H1 (cell line): ENCODE data around the gene ANXA2R. TPM values are rescaled to one million over a fixed set of nuclear protein-coding genes. Genes with fewer than 3 reads are reported as not detected.

Experiments
- CBX8 ChIP-seq: fragments of 300-800, 300-1000 bp; sonication (generic); IDR thresholded peaks from 2 replicates; pipeline ENCODE4 v1.7.1; 2016; ENCODE audit warnings: low read depth, low read length, borderline replicate concordance
- CREB1 ChIP-seq: IDR thresholded peaks from 2 replicates; pipeline ENCODE4 v1.6.1; 2012; ENCODE audit warnings: inconsistent platforms
- GTF2F1 ChIP-seq: IDR thresholded peaks from 2 replicates; pipeline ENCODE4 v1.6.1; 2012; ENCODE audit warnings: low read depth, low read length, improper control_type of control experiment, borderline replicate concordance
- HDAC6 ChIP-seq: IDR thresholded peaks from one replicate; pipeline ENCODE4 v1.7.1; 2012; ENCODE audit warnings: low read depth, mild to moderate bottlenecking, inconsistent platforms, low read length, moderate library complexity
- JUN ChIP-seq: IDR thresholded peaks from 2 replicates; pipeline ENCODE4 v1.6.1; 2011; ENCODE audit warnings: low read depth, mild to moderate bottlenecking, improper control_type of control experiment, low read length
- KDM1A ChIP-seq: fragments of 200-600, 300-600 bp; sonication (generic); IDR thresholded peaks from 2 replicates; pipeline ENCODE4 v1.7.1; 2016; ENCODE audit warnings: mild to moderate bottlenecking, low read length, borderline replicate concordance
- KDM4A ChIP-seq: IDR thresholded peaks from one replicate; pipeline ENCODE4 v1.7.1; 2012; ENCODE audit warnings: low read depth, mild to moderate bottlenecking, moderate library complexity, low read length, inconsistent platforms; ENCODE audit not compliant: severe bottlenecking
- KDM5A ChIP-seq: fragments of 200-600 bp; IDR thresholded peaks from 2 replicates; pipeline ENCODE4 v1.7.1; 2012; ENCODE audit warnings: mild to moderate bottlenecking, low read length, inconsistent platforms, mixed read lengths
- MAFK ChIP-seq: IDR thresholded peaks from 2 replicates; pipeline ENCODE4 v1.6.1; 2012; ENCODE audit warnings: low read depth, mild to moderate bottlenecking, improper control_type of control experiment, low read length
- POLR2A ChIP-seq, 2 experiments: IDR thresholded peaks; 1 replicate in 1 of 2; 2 replicates in 1 of 2; pipeline ENCODE4 v1.6.1; 2011; ENCODE audit warnings: low read depth in 2 of 2, low read length in 2 of 2, mild to moderate bottlenecking in 2 of 2; ENCODE audit errors: control extremely low read depth in 1 of 2
- POLR2AphosphoS5 ChIP-seq: IDR thresholded peaks from 2 replicates; pipeline ENCODE4 v1.6.1; 2011; ENCODE audit warnings: low read depth, low read length
- POU5F1 ChIP-seq: IDR thresholded peaks from 2 replicates; pipeline ENCODE4 v1.6.1; 2011; ENCODE audit warnings: low read depth, mild to moderate bottlenecking, low read length, moderate library complexity
- RAD21 ChIP-seq, 2 experiments: IDR thresholded peaks in 1 of 2; conservative IDR thresholded peaks in 1 of 2; 2 replicates each; pipeline ENCODE4 v1.6.1; 2011; ENCODE audit warnings: low read depth in 2 of 2, low read length in 2 of 2, improper control_type of control experiment in 1 of 2, inconsistent platforms in 1 of 2, mild to moderate bottlenecking in 1 of 2, moderate library complexity in 1 of 2
- RFX5 ChIP-seq: IDR thresholded peaks from 2 replicates; pipeline ENCODE4 v1.6.1; 2011; ENCODE audit warnings: low read depth, low read length, improper control_type of control experiment, borderline replicate concordance
- RNF2 ChIP-seq: fragments of 200-900, 300-1000 bp; sonication (generic); IDR thresholded peaks from 2 replicates; pipeline ENCODE4 v1.7.1; 2016; ENCODE audit warnings: borderline replicate concordance, low read depth, mild to moderate bottlenecking, antibody characterized with exemption, low read length; ENCODE audit not compliant: poor library complexity, severe bottlenecking; ENCODE audit errors: missing control alignments
- RXRA ChIP-seq: IDR thresholded peaks from 2 replicates; pipeline ENCODE4 v1.6.1; 2011; ENCODE audit warnings: low read depth, mild to moderate bottlenecking, low read length, moderate library complexity; ENCODE audit not compliant: insufficient read depth
- SIRT6 ChIP-seq: IDR thresholded peaks from one replicate; pipeline ENCODE4 v1.7.1; 2012; ENCODE audit warnings: low read length, inconsistent platforms
- SP1 ChIP-seq: IDR thresholded peaks from 2 replicates; pipeline ENCODE4 v1.6.1; 2011; ENCODE audit warnings: low read depth, low read length
- SUZ12 ChIP-seq: fragments of 200-600 bp; sonication (generic); IDR thresholded peaks from 2 replicates; pipeline ENCODE4 v1.6.1; 2012; ENCODE audit warnings: mild to moderate bottlenecking, inconsistent platforms, low read length, moderate library complexity, mixed read lengths
- TAF1 ChIP-seq: IDR thresholded peaks from 2 replicates; pipeline ENCODE4 v1.6.1; 2011; ENCODE audit warnings: mild to moderate bottlenecking, low read depth, low read length
- TCF12 ChIP-seq: IDR thresholded peaks from 2 replicates; pipeline ENCODE4 v1.6.1; 2011; ENCODE audit warnings: low read depth, mild to moderate bottlenecking, low read length
- ZNF274 ChIP-seq: IDR thresholded peaks from 2 replicates; pipeline ENCODE4 v1.7.0; 2012; ENCODE audit warnings: low read length, borderline replicate concordance; ENCODE audit errors: extremely low read depth
- polyA plus RNA-seq, 7 experiments: library from polyadenylated mRNA; depleted of rRNA in 3 of 7; stranded (reverse) in 5 of 7; unstranded in 2 of 7; fragments of >200 nt in 5 of 7; fragments of 200-250 nt in 2 of 7; gene quantifications; 1 replicate in 5 of 7; 2 replicates in 1 of 7; 4 replicates in 1 of 7; pipeline versions ENCODE4 v1.2.1 to v1.2.3, GENCODE V29; 2011 to 2013; ENCODE audit warnings: missing spikeins in 2 of 7, mixed read lengths in 2 of 7
- total RNA-seq: library from RNA; stranded (reverse); fragmentation: NEBNext Ultra II Directional; extraction: Animal tissue kit (Norgen Biotek cat#: 25700); gene quantifications from 2 replicates; pipeline ENCODE4 v1.2.1, GENCODE V29; 2021
- TF ChIP-seq, protein P1 (sequence below): IDR thresholded peaks from 2 replicates; pipeline ENCODE4 v1.6.1; 2012; ENCODE audit warnings: inconsistent platforms
- TF ChIP-seq, protein P2 (sequence below): IDR thresholded peaks from 2 replicates; pipeline ENCODE4 v1.6.1; 2011; ENCODE audit warnings: low read depth, mild to moderate bottlenecking, low read length; ENCODE audit not compliant: insufficient read depth

Gene ANXA2R
- total and polyA plus RNA-seq, 2 of the 8 experiments (the other 6 are each of a cell fraction or from before 2014, with no cell fraction given): 0.08 to 0.17 TPM

DNA sequence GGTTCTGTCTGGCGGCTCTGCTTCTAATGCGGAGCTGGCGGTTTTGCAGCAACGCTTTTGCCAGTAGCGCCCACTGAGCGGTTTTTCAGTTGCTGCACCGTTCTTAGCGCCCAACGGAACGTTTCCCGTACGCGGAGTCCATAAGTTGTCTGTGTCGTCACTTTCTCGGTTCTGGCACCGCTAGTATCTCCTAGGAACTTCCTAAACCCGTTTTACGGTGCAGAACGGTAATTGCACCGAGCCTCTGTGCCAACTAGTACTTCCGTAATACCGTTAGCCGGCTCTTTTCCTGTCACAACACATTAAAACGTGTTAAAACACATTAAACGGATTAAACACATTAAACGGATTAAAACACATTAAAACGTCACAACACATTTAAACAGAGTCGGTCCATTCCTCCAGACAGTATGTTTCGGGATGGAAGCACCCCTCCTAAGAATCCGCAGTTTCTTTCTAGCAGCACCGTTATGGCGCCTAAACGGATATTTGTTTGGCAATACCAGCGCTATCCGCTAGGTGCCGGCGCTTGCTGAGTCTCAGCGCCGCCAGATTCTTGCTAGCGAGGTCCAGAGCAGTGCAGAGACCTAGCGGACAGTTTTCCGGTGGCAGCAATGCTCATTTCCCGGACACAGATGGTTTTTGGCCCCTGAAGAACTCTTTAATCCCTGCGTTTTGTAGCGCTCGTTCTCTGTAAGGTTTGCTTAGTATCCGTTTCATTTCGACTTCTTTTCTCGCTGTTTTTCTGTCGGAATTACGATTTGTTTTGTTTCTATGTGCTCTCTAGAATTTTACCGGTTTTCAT lies 45.4 kb downstream of the ANXA2R start (continued):
- peak; percentile 60 for TF ChIP-seq SUZ12
- TF ChIP-seq MAFK: no peak
- TF ChIP-seq RFX5: no peak
- no peak for TF ChIP-seq POLR2AphosphoS5
- TF ChIP-seq KDM5A: no peak
- TF ChIP-seq POU5F1: no peak
- TF ChIP-seq KDM1A: peak; percentile 94
- TF ChIP-seq SP1: peak; percentile 61; the same call in 1 of the 2 replicates
- TF ChIP-seq JUN: no peak
- no peak for TF ChIP-seq RXRA
- no peak for TF ChIP-seq TAF1
- no peak for TF ChIP-seq CBX8
- TF ChIP-seq KDM4A: no peak
- TF ChIP-seq CREB1: peak; percentile 8; the same call in 1 of the 2 replicates
- TF ChIP-seq POLR2A (IDR thresholded peaks at IDR 0.05; ENCODE audit: control extremely low read depth in 1 of 2, low read depth in 2 of 2, low read length in 2 of 2): no peak
- 0 out of 2 replicates have a peak, but pooled peaks have one; percentile 5 for TF ChIP-seq TCF12
- no peak for TF ChIP-seq GTF2F1
- TF ChIP-seq ZNF274: no peak
- TF ChIP-seq, protein P1, sequence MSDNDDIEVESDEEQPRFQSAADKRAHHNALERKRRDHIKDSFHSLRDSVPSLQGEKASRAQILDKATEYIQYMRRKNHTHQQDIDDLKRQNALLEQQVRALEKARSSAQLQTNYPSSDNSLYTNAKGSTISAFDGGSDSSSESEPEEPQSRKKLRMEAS: no peak
- TF ChIP-seq SIRT6: no peak
- no peak for TF ChIP-seq HDAC6
- peak; percentile 72 for TF ChIP-seq RNF2
- TF ChIP-seq, protein P2, sequence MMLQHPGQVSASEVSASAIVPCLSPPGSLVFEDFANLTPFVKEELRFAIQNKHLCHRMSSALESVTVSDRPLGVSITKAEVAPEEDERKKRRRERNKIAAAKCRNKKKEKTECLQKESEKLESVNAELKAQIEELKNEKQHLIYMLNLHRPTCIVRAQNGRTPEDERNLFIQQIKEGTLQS: no peak
- peak; percentile 52 to 71 for TF ChIP-seq RAD21 (IDR thresholded peaks at IDR 0.05 in 1 of 2, conservative IDR thresholded peaks at IDR 0.05 in 1 of 2; ENCODE audit: low read depth in 2 of 2, low read length in 2 of 2)
